ENCODE measurements around the gene SLC52A1.
A peak's percentile ranks its signal among the peaks of the same experiment; 100 is the strongest.
"Not testable (repeated sequence)": the region's sequence is repeated elsewhere in the genome, so short reads cannot be mapped to it uniquely, and the experiment has no call there.

Gene SLC52A1

DNA sequence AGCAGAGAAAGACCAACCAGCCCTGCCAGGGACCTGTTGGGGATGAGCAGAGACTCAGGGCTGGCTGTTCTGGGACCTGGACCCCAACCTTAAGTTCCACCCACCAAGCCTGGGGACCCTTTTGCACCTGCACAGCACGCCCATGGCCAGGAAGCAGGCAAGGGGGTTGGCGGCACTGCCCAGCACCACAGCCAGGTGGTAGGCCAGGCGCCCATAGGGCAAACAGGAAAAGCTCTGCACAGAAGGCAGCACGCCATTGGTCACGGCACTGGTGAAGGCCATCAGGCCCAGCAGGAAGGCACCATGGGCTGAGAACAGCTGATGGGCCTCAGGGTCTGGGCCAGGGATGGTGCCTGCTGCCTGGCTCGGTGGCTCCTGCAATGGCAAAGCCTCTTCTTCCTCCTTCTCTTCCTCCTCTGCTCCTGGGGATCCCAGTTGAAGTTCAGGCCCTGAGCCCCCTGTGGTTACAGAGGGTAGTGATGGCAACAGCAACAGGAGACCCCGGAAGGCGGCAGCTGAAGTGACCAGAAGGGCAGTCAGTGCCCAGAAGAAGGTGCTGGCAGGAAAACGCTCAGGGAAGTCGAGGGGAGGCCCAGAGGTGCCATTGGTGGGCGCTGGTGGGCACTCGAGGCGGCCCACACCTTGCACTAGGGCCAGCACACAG lies 1.7 kb downstream of the SLC52A1 start:
- H3K4me3 ChIP-seq (ENCODE audit: low read depth, low read length) = no peak overlapping the region
- no peak for DNase-seq (ENCODE audit: low read depth)

DNA sequence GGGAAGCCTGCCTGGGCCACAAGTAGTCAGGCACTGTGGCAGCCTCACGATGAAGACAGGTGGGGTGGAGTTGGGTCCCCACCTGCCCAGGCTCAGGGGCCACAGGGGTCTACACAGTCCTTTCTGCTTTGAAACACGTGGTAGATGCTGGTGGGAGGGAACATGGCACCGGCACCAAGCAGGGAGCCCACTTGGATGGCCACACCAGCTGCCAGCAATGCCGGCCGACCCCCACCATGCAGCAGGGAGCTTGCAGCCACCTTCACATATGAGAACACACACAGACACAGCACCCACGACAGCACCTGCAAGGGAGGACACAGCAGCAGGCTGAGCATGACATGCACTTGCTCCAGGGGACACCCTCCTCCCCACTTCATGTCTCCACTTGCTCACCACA lies 2.4 kb downstream of the SLC52A1 start:
- DNase-seq (ENCODE audit: low read depth) = no peak
- no peak overlapping the region for H3K4me3 ChIP-seq (ENCODE audit: low read depth, low read length)

DNA sequence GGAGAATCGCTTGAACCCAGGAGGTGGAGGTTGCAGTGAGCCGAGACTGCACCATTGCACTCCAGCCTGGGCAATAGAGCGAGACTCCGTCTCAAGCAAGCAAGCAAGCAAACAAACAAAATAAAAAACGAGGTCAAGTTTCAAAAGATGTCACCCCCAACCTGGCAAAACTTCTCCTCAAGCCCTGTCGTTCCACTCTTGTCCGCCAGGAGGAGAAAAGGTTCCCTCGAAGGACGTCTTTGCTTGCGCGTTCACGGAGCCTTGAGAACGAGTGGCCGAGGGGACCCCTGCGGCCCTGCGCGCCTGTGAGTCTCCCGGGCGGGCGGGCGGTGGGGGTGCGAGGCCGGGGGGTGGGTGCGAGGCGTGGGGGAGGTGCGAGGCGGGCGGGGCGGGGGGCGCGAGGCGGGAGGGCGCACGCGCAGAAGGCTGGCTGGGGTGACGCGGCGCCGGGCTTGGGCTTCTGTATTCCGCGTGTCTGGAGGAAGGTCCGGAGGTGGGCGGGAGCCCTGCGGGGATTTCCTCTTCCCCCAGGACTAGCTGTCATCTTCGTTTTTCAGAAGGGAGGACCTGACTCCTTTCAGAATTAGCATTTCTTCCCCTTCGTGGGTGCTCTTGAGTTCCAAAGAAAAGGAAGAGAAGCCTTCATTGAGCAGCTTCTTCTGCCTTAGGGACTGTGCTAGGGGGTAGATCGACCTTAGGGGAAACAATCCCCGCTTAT lies 3.7 kb downstream of the SLC52A1 start:
- H3K4me3 ChIP-seq (ENCODE audit: low read depth, low read length) = peak overlapping the region; percentile 41
- peak; percentile 35 for DNase-seq (ENCODE audit: low read depth)

- not testable (repeated sequence) for H3K4me3 ChIP-seq (ENCODE audit: low read depth, low read length)
These were observed 5.1 kb downstream of the SLC52A1 start for GRCh38 chr17:5030168-5030567.

GRCh38 chr17:5027916-5028315 lies 7.3 kb downstream of the SLC52A1 start:
- no peak for DNase-seq (ENCODE audit: low read depth)
- no peak overlapping the region for H3K4me3 ChIP-seq (ENCODE audit: low read depth, low read length)

More at GRCh38 chr17:5030168-5030567, 5.1 kb downstream of the SLC52A1 start:
- not testable (repeated sequence) for DNase-seq (ENCODE audit: low read depth)

DNA sequence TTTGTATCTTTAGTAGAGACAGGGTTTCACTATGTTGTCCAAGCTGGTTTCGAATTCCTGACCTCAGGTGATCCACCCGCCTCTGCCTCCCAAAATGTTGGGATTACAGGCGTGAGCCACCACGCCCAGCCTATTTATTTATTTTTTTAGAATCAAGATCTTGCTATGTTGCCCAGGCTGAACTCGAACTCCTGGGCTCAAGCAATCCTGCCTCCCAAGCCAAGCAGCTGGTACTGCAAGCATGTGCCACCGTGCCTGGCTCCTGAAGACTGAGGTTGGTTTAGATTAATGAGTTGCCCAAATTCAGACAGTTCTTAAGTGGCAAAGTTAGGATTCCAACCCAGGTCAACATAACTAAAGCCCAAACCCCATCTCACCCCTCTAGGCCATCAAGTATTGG lies 7.9 kb downstream of the SLC52A1 start:
- H3K4me3 ChIP-seq (ENCODE audit: low read depth, low read length) = no peak overlapping the region
- no peak for DNase-seq (ENCODE audit: low read depth)

GRCh38 chr17:5024604-5025003 lies 10.6 kb downstream of the SLC52A1 start:
- no peak overlapping the region for H3K4me3 ChIP-seq (ENCODE audit: low read depth, low read length)
- no peak for DNase-seq (ENCODE audit: low read depth)

- no peak for DNase-seq (ENCODE audit: low read depth)
- no peak overlapping the region for H3K4me3 ChIP-seq (ENCODE audit: low read depth, low read length)
These were observed 11.6 kb downstream of the SLC52A1 start for GRCh38 chr17:5023588-5024147.

GRCh38 chr17:5022171-5022711 lies 13.0 kb downstream of the SLC52A1 start:
- no peak overlapping the region for H3K4me3 ChIP-seq (ENCODE audit: low read depth, low read length)
- DNase-seq (ENCODE audit: low read depth) = no peak

DNA sequence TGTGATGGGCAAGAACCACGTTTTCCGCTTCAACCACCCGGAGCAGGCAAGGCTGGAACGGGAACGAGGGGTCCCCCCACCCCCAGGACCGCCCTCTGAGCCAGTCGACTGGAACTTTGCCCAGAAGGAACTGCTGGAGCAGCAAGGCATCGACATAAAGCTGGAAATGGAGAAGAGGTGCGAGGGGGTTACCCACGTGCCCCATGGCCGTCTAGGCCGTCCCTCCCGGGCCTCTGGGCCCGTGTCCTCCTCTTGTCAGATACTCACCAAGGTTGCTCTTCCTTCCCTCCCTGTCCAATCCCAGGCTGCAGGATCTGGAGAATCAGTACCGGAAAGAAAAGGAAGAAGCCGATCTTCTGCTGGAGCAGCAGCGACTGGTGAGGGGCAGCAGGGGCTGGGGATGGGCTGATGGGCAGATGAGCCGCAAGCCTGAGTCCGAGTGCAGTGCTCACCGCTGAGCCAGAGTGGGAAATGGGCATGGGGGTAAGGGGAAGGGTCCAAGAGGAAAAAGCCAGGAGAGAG lies 14.7 kb downstream of the SLC52A1 start:
- H3K4me3 ChIP-seq (ENCODE audit: low read depth, low read length) = no peak overlapping the region
- DNase-seq (ENCODE audit: low read depth) = no peak

DNA sequence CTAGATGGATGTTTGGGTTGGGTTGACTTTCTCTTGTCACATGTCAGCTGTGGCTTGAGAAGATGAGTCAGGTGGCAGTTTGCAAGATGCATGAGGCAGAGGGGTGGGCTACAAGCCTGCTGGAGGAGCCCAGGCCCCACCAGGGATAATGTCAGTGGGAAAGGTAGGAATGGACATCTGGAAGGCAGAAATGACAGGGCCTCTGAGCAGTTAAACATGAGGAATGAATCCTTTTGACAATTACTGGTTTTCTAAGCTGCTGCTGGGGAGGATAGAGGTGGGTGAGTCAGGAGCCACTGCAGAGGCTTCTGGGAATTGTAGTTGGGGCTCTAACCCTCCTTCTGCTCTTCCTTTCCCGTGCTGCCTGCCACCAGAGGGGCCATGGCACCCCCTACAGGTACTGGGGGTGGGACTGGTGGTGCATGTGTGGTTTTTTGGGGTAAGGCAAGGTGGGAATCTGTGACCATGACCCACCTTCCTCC lies 15.7 kb downstream of the SLC52A1 start:
- no peak overlapping the region for H3K4me3 ChIP-seq (ENCODE audit: low read depth, low read length)
- DNase-seq (ENCODE audit: low read depth) = no peak

GRCh38 chr17:5014357-5014756 lies 20.9 kb downstream of the SLC52A1 start:
- no peak for DNase-seq (ENCODE audit: low read depth)
- no peak overlapping the region for H3K4me3 ChIP-seq (ENCODE audit: low read depth, low read length)

GRCh38 chr17:5011928-5012327 lies 23.3 kb downstream of the SLC52A1 start:
- H3K4me3 ChIP-seq (ENCODE audit: low read depth, low read length) = no peak overlapping the region
- no peak for DNase-seq (ENCODE audit: low read depth)

DNA sequence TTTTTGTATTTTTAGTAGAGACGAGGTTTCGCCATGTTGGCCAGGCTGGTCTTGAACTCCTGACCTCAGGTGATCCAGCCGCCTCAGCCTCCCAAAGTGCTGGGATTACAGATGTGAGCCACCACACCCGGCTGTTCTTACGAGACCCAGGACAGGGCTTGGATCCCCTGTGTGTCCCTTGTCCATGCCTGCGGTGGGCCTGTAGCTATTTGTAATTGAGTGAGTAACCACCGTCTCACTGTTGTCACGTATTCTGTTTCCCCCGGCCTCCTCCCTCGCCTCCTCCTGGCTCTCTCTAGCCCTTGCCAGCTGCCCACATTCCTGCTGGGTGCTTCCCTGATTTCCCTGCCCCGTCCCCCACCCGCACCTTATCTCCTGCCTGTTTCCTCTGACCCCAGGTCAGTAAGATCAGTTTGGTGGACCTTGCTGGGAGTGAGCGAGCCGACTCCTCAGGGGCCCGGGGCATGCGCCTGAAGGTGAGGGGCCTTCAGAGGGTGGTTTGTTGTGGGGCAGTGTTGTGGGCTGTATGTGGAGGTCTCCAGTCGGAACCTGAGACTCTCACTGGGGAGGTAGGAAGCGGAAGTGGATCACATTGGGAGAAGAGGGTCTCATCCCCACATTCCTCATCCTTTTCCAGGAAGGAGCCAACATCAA lies 31.9 kb downstream of the SLC52A1 start:
- H3K4me3 ChIP-seq (ENCODE audit: low read depth, low read length) = no peak overlapping the region
- no peak for DNase-seq (ENCODE audit: low read depth)

GRCh38 chr17:5002121-5002788 lies 33.0 kb downstream of the SLC52A1 start:
- H3K4me3 ChIP-seq (ENCODE audit: low read depth, low read length) = no peak overlapping the region
- DNase-seq (ENCODE audit: low read depth) = no peak

DNA sequence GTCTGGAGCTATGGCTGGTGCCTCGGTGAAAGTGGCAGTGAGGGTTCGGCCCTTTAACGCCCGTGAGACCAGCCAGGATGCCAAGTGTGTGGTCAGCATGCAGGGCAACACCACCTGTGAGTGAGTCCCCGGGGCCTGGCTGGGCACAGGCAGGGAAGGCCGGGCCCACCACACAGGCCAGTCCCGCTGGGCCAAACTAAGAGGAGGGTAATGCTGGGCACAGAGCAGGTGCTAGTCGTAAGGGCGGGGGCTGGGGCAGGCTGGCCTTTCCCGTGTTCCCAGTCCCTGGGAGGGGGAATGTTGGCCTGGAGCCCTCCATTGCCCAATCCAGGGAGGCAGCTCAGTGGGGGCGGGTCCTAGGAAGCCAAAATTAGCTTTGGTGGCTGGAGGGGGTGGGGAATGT lies 35.0 kb downstream of the SLC52A1 start:
- H3K4me3 ChIP-seq (ENCODE audit: low read depth, low read length) = no peak overlapping the region
- DNase-seq (ENCODE audit: low read depth) = no peak

- H3K4me3 ChIP-seq (ENCODE audit: low read depth, low read length) = peak overlapping the region; percentile 90
- DNase-seq (ENCODE audit: low read depth) = no peak
These were observed 35.7 kb downstream of the SLC52A1 start for GRCh38 chr17:4999430-5000093.

- peak overlapping the region; percentile 90 for H3K4me3 ChIP-seq (ENCODE audit: low read depth, low read length)
- DNase-seq (ENCODE audit: low read depth) = no peak
These were observed 36.3 kb downstream of the SLC52A1 start for GRCh38 chr17:4998732-4999429.
